H1 (cell line): ENCODE data around the gene PRKAR2B. TPM values are rescaled to one million over a fixed set of nuclear protein-coding genes. Genes with fewer than 3 reads are reported as not detected.

Experiments
- CTCF ChIA-PET: fragments of 300-600 bp; sonication (Branson Sonifier 250); formaldehyde crosslinking; loops from one replicate; lab custom pipeline; 2021; ENCODE audit not compliant: partially characterized antibody; lab: Charles Lee
- POLR2A ChIA-PET: fragments of 300-600 bp; sonication (Branson Sonifier 250); formaldehyde crosslinking; loops from one replicate; lab custom pipeline; 2021; ENCODE audit warnings: inconsistent platforms; ENCODE audit not compliant: partially characterized antibody; lab: Charles Lee
- DNase-seq, 2 experiments: peaks; one replicate each; pipeline versions ENCODE4 v3.0.0 to v3.0.0-alpha.2; 2010 to 2022; ENCODE audit warnings: low spot score in 2 of 2, low read depth in 1 of 2, mixed read lengths in 1 of 2
- FAIRE-seq: peaks from 2 replicates; lab custom pipeline; 2011; peaks lifted over from hg19 to GRCh38; lab: Jason Lieb, UNC
- H2AFZ ChIP-seq: 2 replicates; pipeline ENCODE4 v1.8.1; 2012; ENCODE audit warnings: low read length, inconsistent platforms
- H2AK5ac ChIP-seq: 2 replicates; pipeline ENCODE4 v1.6.1; 2013; ENCODE audit warnings: low read depth, low read length
- H2BK120ac ChIP-seq: replicated peaks from 2 replicates; pipeline ENCODE3; 2013; ENCODE audit warnings: low read depth, low read length, inconsistent platforms
- H2BK12ac ChIP-seq: 2 replicates; pipeline ENCODE4 v1.6.1; 2013; ENCODE audit warnings: low read depth, low read length
- H2BK15ac ChIP-seq: 2 replicates; pipeline ENCODE4 v1.6.1; 2013; ENCODE audit warnings: low read length
- H2BK20ac ChIP-seq: 2 replicates; pipeline ENCODE4 v1.6.1; 2013; ENCODE audit warnings: low read length
- H2BK5ac ChIP-seq: 2 replicates; pipeline ENCODE4 v1.6.1; 2013; ENCODE audit warnings: low read depth, low read length
- H3K14ac ChIP-seq: 2 replicates; pipeline ENCODE4 v1.6.1; 2013; ENCODE audit warnings: inconsistent platforms; ENCODE audit not compliant: insufficient read length
- H3K18ac ChIP-seq: 2 replicates; pipeline ENCODE4 v1.6.1; 2013; ENCODE audit warnings: low read length; ENCODE audit errors: extremely low read depth
- H3K23ac ChIP-seq: 2 replicates; pipeline ENCODE4 v1.6.1; 2013; ENCODE audit warnings: inconsistent platforms; ENCODE audit not compliant: insufficient read length
- H3K23me2 ChIP-seq: 2 replicates; pipeline ENCODE4 v1.6.1; 2013; ENCODE audit warnings: low read depth, low read length
- H3K27ac ChIP-seq: 2 replicates; pipeline ENCODE4 v1.6.1; 2011; ENCODE audit warnings: low read depth, low read length, inconsistent platforms
- H3K27me3 ChIP-seq, 4 experiments: replicated peaks in 1 of 4; 1 replicate in 1 of 4; 2 replicates in 3 of 4; pipeline versions ENCODE4 v1.6.1 to v1.8.1; 2011 to 2013; ENCODE audit warnings: low read length in 3 of 4, mild to moderate bottlenecking in 3 of 4, inconsistent platforms in 2 of 4, mixed read lengths in 2 of 4, moderate library complexity in 1 of 4; ENCODE audit not compliant: control insufficient read depth in 3 of 4, insufficient read depth in 3 of 4; ENCODE audit errors: extremely low read depth in 1 of 4
- H3K36me3 ChIP-seq, 4 experiments: 2 replicates each; pipeline versions ENCODE4 v1.6.1 to v1.8.1; 2011 to 2013; ENCODE audit warnings: mild to moderate bottlenecking in 4 of 4, low read length in 3 of 4, moderate library complexity in 2 of 4, control low read depth in 1 of 4, inconsistent platforms in 1 of 4; ENCODE audit not compliant: insufficient read depth in 4 of 4, control insufficient read depth in 2 of 4
- H3K4ac ChIP-seq: replicated peaks from 2 replicates; pipeline ENCODE3; 2013; ENCODE audit warnings: low read length, low read depth, mixed read lengths, inconsistent platforms; ENCODE audit not compliant: insufficient read length
- H3K4me1 ChIP-seq, 4 experiments: replicated peaks in 1 of 4; 1 replicate in 1 of 4; 2 replicates in 3 of 4; pipeline versions ENCODE4 v1.6.1 to v1.8.1; 2011 to 2013; ENCODE audit warnings: low read length in 3 of 4, inconsistent platforms in 2 of 4, mixed read lengths in 1 of 4; ENCODE audit not compliant: insufficient read depth in 4 of 4, control insufficient read depth in 3 of 4
- H3K4me2 ChIP-seq, 2 experiments: 2 replicates each; pipeline versions ENCODE4 v1.6.1 to v1.8.1; 2011 to 2013; ENCODE audit warnings: low read depth in 2 of 2, low read length in 2 of 2, control low read depth in 1 of 2, inconsistent platforms in 1 of 2, mild to moderate bottlenecking in 1 of 2; ENCODE audit not compliant: insufficient read depth in 1 of 2
- H3K4me3 ChIP-seq, 4 experiments: fragments of 200-600, 300-600 bp in 1 of 4; sonication (generic), shearing (Covaris generic), sonication (Bioruptor Twin) in 1 of 4; 2 replicates each; pipeline versions ENCODE4 v1.5.1 to v1.8.1; 2011 to 2016; ENCODE audit warnings: low read length in 4 of 4, low read depth in 3 of 4, control low read depth in 2 of 4, inconsistent platforms in 2 of 4, mild to moderate bottlenecking in 2 of 4, mixed read lengths in 1 of 4, moderate library complexity in 1 of 4; ENCODE audit not compliant: insufficient read depth in 2 of 4; ENCODE audit errors: extremely low read depth in 1 of 4
- H3K56ac ChIP-seq: replicated peaks from 2 replicates; pipeline ENCODE3; 2013; ENCODE audit warnings: low read depth, mild to moderate bottlenecking, mixed read lengths, low read length, inconsistent platforms; ENCODE audit not compliant: insufficient read length
- H3K79me1 ChIP-seq: 2 replicates; pipeline ENCODE4 v1.6.1; 2013; ENCODE audit warnings: low read depth, low read length, control low read depth
- H3K79me2 ChIP-seq, 2 experiments: 2 replicates each; pipeline versions ENCODE4 v1.6.1 to v1.8.1; 2012 to 2013; ENCODE audit warnings: low read length in 2 of 2, mild to moderate bottlenecking in 2 of 2, inconsistent platforms in 1 of 2; ENCODE audit not compliant: insufficient read depth in 2 of 2, control insufficient read depth in 1 of 2
- H3K9ac ChIP-seq, 4 experiments: replicated peaks in 1 of 4; 1 replicate in 1 of 4; 2 replicates in 3 of 4; pipeline versions ENCODE4 v1.6.1 to v1.8.1; 2011 to 2013; ENCODE audit warnings: low read depth in 3 of 4, low read length in 3 of 4, control low read depth in 2 of 4, mild to moderate bottlenecking in 2 of 4, moderate library complexity in 2 of 4, inconsistent platforms in 1 of 4; ENCODE audit errors: extremely low read depth in 1 of 4
- H3K9me3 ChIP-seq, 2 experiments: 2 replicates each; pipeline versions ENCODE4 v1.6.1 to v1.8.1; 2012 to 2013; ENCODE audit warnings: mild to moderate bottlenecking in 2 of 2, moderate library complexity in 2 of 2, control low read depth in 1 of 2, inconsistent platforms in 1 of 2, low read depth in 1 of 2, low read length in 1 of 2, mixed read lengths in 1 of 2; ENCODE audit not compliant: insufficient read depth in 2 of 2
- H4K20me1 ChIP-seq, 2 experiments: replicated peaks in 1 of 2; 2 replicates each; pipeline versions ENCODE3 to v1.8.1; 2011 to 2013; ENCODE audit warnings: inconsistent platforms in 2 of 2, low read length in 2 of 2, mild to moderate bottlenecking in 1 of 2; ENCODE audit not compliant: insufficient read depth in 2 of 2, control insufficient read depth in 1 of 2
- H4K5ac ChIP-seq: 2 replicates; pipeline ENCODE4 v1.6.1; 2013; ENCODE audit warnings: low read length, low read depth, mixed read lengths, inconsistent platforms; ENCODE audit not compliant: insufficient read length
- H4K8ac ChIP-seq: 2 replicates; pipeline ENCODE4 v1.8.0; 2013; ENCODE audit warnings: mild to moderate bottlenecking, moderate library complexity, low read length, inconsistent platforms; ENCODE audit not compliant: insufficient read depth; ENCODE audit errors: extremely low read depth
- H4K91ac ChIP-seq: replicated peaks from 2 replicates; pipeline ENCODE3; 2013; ENCODE audit warnings: low read length, mixed read lengths, inconsistent platforms; ENCODE audit not compliant: insufficient read length
- BACH1 ChIP-seq: IDR thresholded peaks from 2 replicates; pipeline ENCODE4 v1.6.1; 2012; ENCODE audit warnings: low read length, improper control_type of control experiment
- CHD1 ChIP-seq: IDR thresholded peaks from 2 replicates; pipeline ENCODE4 v1.6.1; 2012; ENCODE audit warnings: low read depth, low read length, improper control_type of control experiment
- E2F6 ChIP-seq: IDR thresholded peaks from 2 replicates; pipeline ENCODE4 v1.6.1; 2012; ENCODE audit warnings: inconsistent platforms
- MAFK ChIP-seq: IDR thresholded peaks from 2 replicates; pipeline ENCODE4 v1.6.1; 2012; ENCODE audit warnings: low read depth, mild to moderate bottlenecking, improper control_type of control experiment, low read length
- MAX ChIP-seq: IDR thresholded peaks from 2 replicates; pipeline ENCODE4 v1.6.1; 2012; ENCODE audit warnings: inconsistent platforms
- SAP30 ChIP-seq: fragments of 300-600 bp; sonication (generic); IDR thresholded peaks from 2 replicates; pipeline ENCODE4 v1.7.1; 2012; ENCODE audit warnings: low read length, moderate library complexity, mild to moderate bottlenecking, inconsistent platforms; ENCODE audit not compliant: insufficient read depth, insufficient replicate concordance
- TAF1 ChIP-seq: IDR thresholded peaks from 2 replicates; pipeline ENCODE4 v1.6.1; 2011; ENCODE audit warnings: mild to moderate bottlenecking, low read depth, low read length
- TCF12 ChIP-seq: IDR thresholded peaks from 2 replicates; pipeline ENCODE4 v1.6.1; 2011; ENCODE audit warnings: low read depth, mild to moderate bottlenecking, low read length
- YY1 ChIP-seq: IDR thresholded peaks from 2 replicates; pipeline ENCODE4 v1.6.1; 2011; ENCODE audit warnings: low read depth, mild to moderate bottlenecking, low read length
- ZNF274 ChIP-seq: IDR thresholded peaks from 2 replicates; pipeline ENCODE4 v1.7.0; 2012; ENCODE audit warnings: low read length, borderline replicate concordance; ENCODE audit errors: extremely low read depth
- WGBS, 2 experiments: shearing (Covaris generic) in 1 of 2; methylation state at CpG; one replicate each; pipeline versions ENCODE4 v1.1.6 to v1.1.7; 2013 to 2015; ENCODE audit warnings: low lambda C conversion rate in 2 of 2, mixed read lengths in 2 of 2, inconsistent platforms in 1 of 2, low coverage in 1 of 2, missing lambda C conversion rate in 1 of 2; ENCODE audit not compliant: insufficient replicate concordance in 2 of 2, insufficient coverage in 1 of 2, insufficient read length in 1 of 2; ENCODE audit errors: extremely low coverage in 1 of 2, missing lambda C conversion rate in 1 of 2; 5-methylcytosine and 5-hydroxymethylcytosine counted together
- polyA plus RNA-seq, 7 experiments: library from polyadenylated mRNA; depleted of rRNA in 3 of 7; stranded (reverse) in 5 of 7; unstranded in 2 of 7; fragments of >200 nt in 5 of 7; fragments of 200-250 nt in 2 of 7; gene quantifications; 1 replicate in 5 of 7; 2 replicates in 1 of 7; 4 replicates in 1 of 7; pipeline versions ENCODE4 v1.2.1 to v1.2.3, GENCODE V29; 2011 to 2013; ENCODE audit warnings: missing spikeins in 2 of 7, mixed read lengths in 2 of 7
- total RNA-seq: library from RNA; stranded (reverse); fragmentation: NEBNext Ultra II Directional; extraction: Animal tissue kit (Norgen Biotek cat#: 25700); gene quantifications from 2 replicates; pipeline ENCODE4 v1.2.1, GENCODE V29; 2021
- TF ChIP-seq, protein P1 (sequence below): IDR thresholded peaks from 2 replicates; pipeline ENCODE4 v1.6.1; 2012; ENCODE audit warnings: low read length, inconsistent platforms

The PRKAR2B gene
- total and polyA plus RNA-seq, 2 of the 8 experiments (the other 6 are each of a cell fraction or from before 2014, with no cell fraction given), result 10.4 to 37.0 TPM

DNA sequence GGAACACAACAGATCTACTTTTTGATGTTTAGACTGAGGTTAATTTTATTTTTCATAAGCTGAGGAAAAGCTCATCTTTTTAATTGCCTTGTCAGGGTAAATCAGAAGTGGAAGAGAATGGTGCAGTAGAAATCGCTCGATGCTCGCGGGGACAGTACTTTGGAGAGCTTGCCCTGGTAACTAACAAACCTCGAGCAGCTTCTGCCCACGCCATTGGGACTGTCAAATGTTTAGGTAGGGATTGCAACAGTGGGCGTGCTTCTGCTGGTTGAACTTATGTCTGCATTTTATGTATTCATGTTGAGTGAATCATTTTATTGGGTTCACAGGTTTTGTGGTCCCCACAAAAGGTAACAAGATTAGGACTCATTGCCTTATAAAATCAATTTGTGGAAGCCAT, 112.6 kb downstream of the PRKAR2B start:
- no peak overlapping the region for H3K14ac ChIP-seq
- H2BK120ac ChIP-seq, result no peak overlapping the region
- no peaks in the 10 kb centered on the region for H3K79me2 ChIP-seq
- no peak overlapping the region for H2BK15ac ChIP-seq
- peaks cover 0 to 3% (median 0%) of the 10 kb centered on the region in 4 experiments; a peak in 1 of 8 replicates for H3K36me3 ChIP-seq
- H3K4me2 ChIP-seq, result no peak overlapping the region
- no peaks in the 10 kb centered on the region for H3K4me1 ChIP-seq
- no peak overlapping the region for H3K23ac ChIP-seq
- H4K91ac ChIP-seq, result no peak overlapping the region
- no peak overlapping the region for H2BK5ac ChIP-seq
- H3K56ac ChIP-seq, result no peak overlapping the region
- no peak overlapping the region for H2BK20ac ChIP-seq
- H3K9me3 ChIP-seq, result no peaks in the 10 kb centered on the region
- H3K27me3 ChIP-seq, result no peaks in the 10 kb centered on the region
- no peak overlapping the region for H3K4me3 ChIP-seq
- no peak overlapping the region for H3K4ac ChIP-seq
- H4K8ac ChIP-seq, result no peak overlapping the region
- ChIA-PET POLR2A (interaction anchor here (1.4 kb wide), 1 partner anchor 11 kb away, joined by 8 read pairs; the partner anchor contains the start of gene HBP1), CTCF (interaction anchor here (0.7 to 1.5 kb wide), 6 partner anchors 11 to 271 kb away, joined by 3 to 4 read pairs (median 3); no protein-coding TSS in a partner anchor)
- H3K18ac ChIP-seq, result no peak overlapping the region
- no peaks in the 10 kb centered on the region for H3K79me1 ChIP-seq
- no peak overlapping the region for H2AFZ ChIP-seq
- no peak overlapping the region for H2AK5ac ChIP-seq
- no peak overlapping the region for H3K9ac ChIP-seq
- no peaks in the 10 kb centered on the region; the same call in 1 of the 2 replicates for H3K23me2 ChIP-seq
- DNase-seq (no peak), FAIRE-seq (no peak)
- H4K20me1 ChIP-seq, result no peaks in the 10 kb centered on the region
- H4K5ac ChIP-seq, result no peak overlapping the region
- H2BK12ac ChIP-seq, result no peak overlapping the region
- no peak overlapping the region for H3K27ac ChIP-seq
- 93% methylated on average over 7 of the region's 7 CpGs; no CpG with 5 or more reads in 1 of the 2 experiments for WGBS, 2 experiments
- TF ChIP-seq ZNF274, result no peak
- TF ChIP-seq TAF1, result no peak
- no peak for TF ChIP-seq TCF12
- no peak for TF ChIP-seq CHD1
- TF ChIP-seq SAP30, result no peak
- TF ChIP-seq YY1, result no peak
- no peak for TF ChIP-seq MAX
- no peak for TF ChIP-seq MAFK
- TF ChIP-seq, protein P1, sequence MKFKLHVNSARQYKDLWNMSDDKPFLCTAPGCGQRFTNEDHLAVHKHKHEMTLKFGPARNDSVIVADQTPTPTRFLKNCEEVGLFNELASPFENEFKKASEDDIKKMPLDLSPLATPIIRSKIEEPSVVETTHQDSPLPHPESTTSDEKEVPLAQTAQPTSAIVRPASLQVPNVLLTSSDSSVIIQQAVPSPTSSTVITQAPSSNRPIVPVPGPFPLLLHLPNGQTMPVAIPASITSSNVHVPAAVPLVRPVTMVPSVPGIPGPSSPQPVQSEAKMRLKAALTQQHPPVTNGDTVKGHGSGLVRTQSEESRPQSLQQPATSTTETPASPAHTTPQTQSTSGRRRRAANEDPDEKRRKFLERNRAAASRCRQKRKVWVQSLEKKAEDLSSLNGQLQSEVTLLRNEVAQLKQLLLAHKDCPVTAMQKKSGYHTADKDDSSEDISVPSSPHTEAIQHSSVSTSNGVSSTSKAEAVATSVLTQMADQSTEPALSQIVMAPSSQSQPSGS, result no peak
- TF ChIP-seq BACH1, result no peak
- TF ChIP-seq E2F6, result no peak
